Measurements from ENCODE around the gene MIS18BP1. TPM values are rescaled to one million over a fixed set of nuclear protein-coding genes. Genes with fewer than 3 reads are reported as not detected.

Gene MIS18BP1
- total and polyA plus RNA-seq, 2 experiments from 2014 or later: 109 to 216 TPM

GRCh38 chr14:45271858-45272537 is 19.0 kb upstream of the MIS18BP1 start:
- Histone ChIP-seq H3K79me2 (replicated peaks; ENCODE audit: insufficient read depth) (no peaks in the 10 kb centered on the region), H3K4me1 (ENCODE audit: insufficient read depth) (no peaks in the 10 kb centered on the region), H4K20me1 (replicated peaks; ENCODE audit: insufficient read depth) (no peaks in the 10 kb centered on the region), H3K4me2 (no peak overlapping the region), H3K36me3 (ENCODE audit: insufficient read depth) (no peaks in the 10 kb centered on the region), H2AFZ (no peak overlapping the region), H3K9me2 (ENCODE audit: insufficient read depth) (no peaks in the 10 kb centered on the region), H3F3A (replicated peaks; ENCODE audit: low read depth) (no peaks in the 10 kb centered on the region), H3K27ac (ENCODE audit: low read depth) (no peak overlapping the region), H3K4me3 (no peak overlapping the region), H3K27me3 (ENCODE audit: insufficient read depth) (no peaks in the 10 kb centered on the region)
- Mint-ChIP-seq H3K9me3 (no peaks in the 10 kb centered on the region), H3K27ac (no peak overlapping the region), H3K4me3 (no peak overlapping the region), H3K27me3 (ENCODE audit: insufficient read depth, low read depth, poor library complexity) (peaks cover 2% of the 10 kb centered on the region), H3K4me1 (peaks cover 6% of the 10 kb centered on the region; the same call in 2 of the 3 replicates), H3K36me3 (ENCODE audit: low read depth) (no peaks in the 10 kb centered on the region; the same call in 2 of the 3 replicates)
- TF ChIP-seq POLR2AphosphoS5 (IDR thresholded peaks at IDR 0.05; ENCODE audit: low read depth) (no peak), ZNF331 (CRISPR knock-in tag; IDR thresholded peaks at IDR 0.05; ENCODE audit: low read depth) (no peak), JUNB (IDR thresholded peaks at IDR 0.05; ENCODE audit: unreplicated experiment) (no peak), CTCF (conservative IDR thresholded peaks at IDR 0.05; ENCODE audit: low read depth in 2 of 2) (no peak), REST (IDR thresholded peaks at IDR 0.05; ENCODE audit: unreplicated experiment) (no peak), ZNF462 (CRISPR knock-in tag; IDR thresholded peaks at IDR 0.05) (no peak), CREB1 (CRISPR knock-in tag; IDR thresholded peaks at IDR 0.05; ENCODE audit: low read depth) (no peak), NANOG (IDR thresholded peaks at IDR 0.05; ENCODE audit: borderline replicate concordance) (no peak), EZH2 (IDR thresholded peaks at IDR 0.05; ENCODE audit: low read depth, unreplicated experiment) (no peak), ETS1 (IDR thresholded peaks at IDR 0.05) (no peak), EZH2phosphoT487 (IDR thresholded peaks at IDR 0.05; ENCODE audit: unreplicated experiment) (no peak), STAT1 (IDR thresholded peaks at IDR 0.05; ENCODE audit: unreplicated experiment) (no peak), ZNF114 (CRISPR knock-in tag; IDR thresholded peaks at IDR 0.05) (no peak)
- no peak for DNase-seq (ENCODE audit: low spot score)
- no peak for ATAC-seq

Measured in GM23338 (cell line).